LHCN-M2 (cell line): Measurements from ENCODE around the gene RIOX2. TPM values are rescaled to one million over a fixed set of nuclear protein-coding genes. Genes with fewer than 3 reads are reported as not detected.
"Not testable (repeated sequence)": the region's sequence is repeated elsewhere in the genome, so short reads cannot be mapped to it uniquely, and the experiment has no call there.

Experiments used
- DNase-seq: peaks from one replicate; pipeline ENCODE4 v3.0.0-alpha.2; 2012; ENCODE audit warnings: low read depth
- total RNA-seq: library from RNA; depleted of rRNA; stranded (reverse); fragments of >200 nt; gene quantifications from 2 replicates; pipeline ENCODE4 v1.2.3, GENCODE V29; 2014; rRNA removed

RIOX2 gene
- total RNA-seq, 1 experiment from 2014 or later, result 28.5 TPM

DNA sequence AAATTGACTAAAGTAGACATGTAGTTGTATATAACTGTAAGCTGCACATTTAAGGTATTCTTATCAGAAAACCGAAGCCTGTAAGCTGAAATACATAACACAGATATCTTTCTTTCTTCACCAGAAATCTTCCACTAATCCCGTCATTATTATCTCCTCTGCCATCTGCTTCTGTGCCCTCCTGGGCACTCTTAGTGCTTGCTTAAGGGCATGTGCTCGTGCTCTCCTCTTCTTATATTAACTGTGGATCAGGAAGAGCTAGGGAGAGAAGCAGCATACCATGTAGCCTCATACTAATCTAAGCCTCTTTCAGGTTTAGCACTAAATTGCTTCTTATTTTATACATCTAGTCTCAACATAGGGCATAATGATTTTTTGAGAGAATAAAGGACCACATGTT is 60.8 kb downstream of the RIOX2 start:
- DNase-seq, result no peak

DNA sequence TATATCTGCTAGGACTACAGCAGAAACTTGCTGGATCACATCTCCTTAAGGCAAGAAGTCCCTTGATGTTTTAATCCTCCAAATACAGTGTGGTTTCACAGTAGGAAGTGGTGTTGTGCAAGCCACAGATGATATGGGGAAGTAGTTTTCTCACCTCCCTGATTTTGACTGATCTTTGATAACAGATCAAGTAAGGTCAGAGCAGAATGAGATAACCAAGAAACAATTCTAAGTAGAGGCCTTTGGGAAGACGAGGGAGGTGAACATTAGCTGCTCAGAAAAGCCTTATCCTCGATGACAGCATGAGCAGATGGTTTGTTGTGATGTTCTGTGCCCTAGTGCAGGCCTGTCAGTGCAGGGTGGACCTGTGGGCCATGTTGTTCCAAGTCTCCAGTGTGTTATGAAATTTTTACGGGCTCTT is 61.3 kb downstream of the RIOX2 start:
- DNase-seq, result no peak

DNA sequence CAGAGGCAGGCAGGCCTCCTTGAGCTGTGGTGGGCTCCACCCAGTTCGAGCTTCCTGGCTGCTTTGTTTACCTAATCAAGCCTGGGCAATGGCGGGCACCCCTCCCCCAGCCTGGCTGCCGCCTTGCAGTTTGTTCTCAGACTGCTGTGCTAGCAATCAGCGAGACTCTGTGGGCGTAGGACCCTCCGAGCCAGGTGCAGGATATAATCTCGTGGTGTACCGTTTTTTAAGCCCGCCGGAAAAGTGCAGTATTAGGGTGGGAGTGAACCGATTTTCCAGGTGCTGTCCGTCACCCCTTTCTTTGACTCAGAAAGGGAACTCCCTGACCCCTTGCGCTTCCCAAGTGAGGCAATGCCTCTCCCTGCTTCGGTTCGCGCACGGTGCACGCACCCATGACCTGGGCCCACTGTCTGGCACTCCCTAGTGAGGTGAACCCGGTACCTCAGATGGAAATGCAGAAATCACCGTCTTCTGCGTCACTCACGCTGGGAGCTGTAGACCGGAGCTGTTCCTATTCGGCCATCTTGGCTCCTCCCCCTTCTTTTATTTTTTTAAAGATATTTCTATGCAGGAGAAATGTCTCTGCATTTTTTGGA is 61.9 kb downstream of the RIOX2 start:
- DNase-seq, result not testable (repeated sequence)

DNA sequence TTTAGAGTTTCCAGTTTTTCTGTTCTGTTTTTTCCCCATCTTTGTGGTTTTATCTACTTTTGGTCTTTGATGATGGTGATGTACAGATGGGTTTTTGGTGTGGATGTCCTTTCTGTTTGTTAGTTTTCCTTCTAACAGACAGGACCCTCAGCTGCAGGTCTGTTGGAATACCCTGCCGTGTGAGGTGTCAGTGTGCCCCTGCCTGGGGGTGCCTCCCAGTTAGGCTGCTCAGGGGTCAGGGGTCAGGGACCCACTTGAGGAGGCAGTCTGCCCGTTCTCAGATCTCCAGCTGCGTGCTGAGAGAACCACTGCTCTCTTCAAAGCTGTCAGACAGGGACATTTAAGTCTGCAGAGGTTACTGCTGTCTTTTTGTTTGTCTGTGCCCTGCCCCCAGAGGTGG is 62.4 kb downstream of the RIOX2 start:
- not testable (repeated sequence) for DNase-seq

DNA sequence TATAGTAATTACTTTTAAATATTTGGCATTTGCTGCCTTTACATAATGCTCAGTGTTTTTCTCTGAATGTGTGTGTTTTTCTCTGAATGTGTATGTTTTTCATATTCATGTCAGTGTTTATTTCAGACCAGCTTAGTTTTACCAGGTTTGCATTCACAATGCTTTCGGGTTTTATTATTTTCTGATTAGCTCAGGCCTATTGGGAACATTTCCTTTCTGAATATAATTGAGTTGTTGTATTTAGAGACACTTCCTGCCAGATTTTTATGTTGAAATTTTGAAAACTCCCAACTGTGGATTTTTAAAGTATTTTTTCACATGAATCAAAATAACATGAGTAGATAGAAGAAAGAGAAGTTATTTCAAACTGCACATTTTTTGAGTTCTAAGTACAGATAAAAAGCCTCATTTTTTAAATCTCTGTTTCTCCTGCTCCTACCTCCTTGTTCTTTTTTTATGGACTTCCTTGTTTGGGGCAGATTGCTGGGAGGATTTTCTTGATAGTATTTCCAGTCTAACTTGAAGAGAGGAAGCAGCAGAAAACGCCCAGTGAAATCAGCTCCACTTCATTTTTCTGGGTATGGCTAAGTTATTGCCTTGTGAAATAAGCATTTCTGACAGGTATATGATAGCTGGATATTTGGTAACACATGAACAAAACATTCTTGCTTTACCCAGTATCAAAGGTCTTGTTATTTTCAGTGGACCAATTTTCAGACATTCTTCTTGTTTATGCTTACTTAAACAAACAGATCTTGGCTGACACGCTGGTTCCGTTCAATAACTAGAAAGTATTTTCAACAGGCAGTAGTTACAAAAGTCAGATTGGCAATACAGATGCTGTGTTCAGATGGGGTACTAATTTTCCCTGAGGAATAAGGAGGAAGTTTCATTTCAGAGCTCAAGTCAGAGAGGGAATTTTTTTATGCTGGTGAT is 70.7 kb downstream of the RIOX2 start:
- DNase-seq, result no peak

DNA sequence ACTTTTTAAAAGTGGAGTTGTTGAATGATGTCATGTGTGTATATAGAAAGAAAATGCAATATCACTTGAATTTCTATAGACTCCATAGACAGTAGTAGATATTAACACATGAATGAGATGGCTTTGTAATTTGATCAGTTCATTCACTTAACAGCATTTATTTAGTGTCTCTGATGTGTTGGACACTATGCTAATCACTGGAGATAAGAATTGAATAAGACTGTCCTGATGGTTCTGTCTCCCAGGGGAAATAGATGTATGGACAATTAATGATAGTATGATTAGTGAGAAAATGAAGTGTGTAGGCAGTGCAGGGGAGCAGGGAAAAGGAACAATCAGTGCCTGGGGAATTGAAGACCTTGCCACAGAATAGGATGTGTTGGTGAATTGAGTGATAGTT is 72.9 kb downstream of the RIOX2 start:
- DNase-seq, result no peak

DNA sequence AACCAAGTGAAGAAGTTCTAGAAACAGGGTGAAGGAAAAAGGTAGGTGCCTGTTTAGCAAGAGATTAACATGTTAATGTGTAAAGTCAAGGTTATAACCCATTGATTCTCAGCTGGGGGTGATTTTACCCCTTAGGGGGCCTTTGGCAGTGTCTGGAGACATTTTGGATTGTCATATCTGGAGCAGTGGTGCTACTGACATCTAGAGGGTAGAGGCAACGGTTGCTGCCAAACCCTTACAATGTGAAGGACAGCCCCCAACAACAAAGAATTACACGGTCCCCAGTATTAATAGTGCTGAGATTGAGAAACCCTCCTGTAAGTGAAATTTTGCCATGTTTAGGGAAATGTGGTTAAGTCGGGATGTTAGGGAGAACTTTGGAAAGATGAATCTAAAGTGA is 75.7 kb downstream of the RIOX2 start:
- DNase-seq, result no peak

DNA sequence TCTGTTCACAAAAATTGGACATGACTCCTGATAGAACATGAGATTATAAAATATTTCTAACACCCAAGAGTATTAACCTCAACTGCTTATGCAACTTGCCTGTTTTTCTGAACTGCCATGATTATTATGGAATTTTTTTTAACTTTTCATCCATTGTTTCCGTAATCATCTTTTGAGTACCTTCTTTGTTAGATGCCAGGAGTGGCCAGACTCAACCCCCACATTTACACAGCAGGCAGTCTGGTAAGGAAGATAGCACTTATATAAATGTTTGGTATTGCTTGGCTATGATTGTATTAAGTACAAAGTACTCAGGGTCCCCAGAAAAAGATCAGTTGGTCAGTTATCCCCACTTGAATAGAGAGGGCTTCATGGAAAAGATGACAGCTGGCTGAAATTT is 76.1 kb downstream of the RIOX2 start:
- no peak for DNase-seq

DNA sequence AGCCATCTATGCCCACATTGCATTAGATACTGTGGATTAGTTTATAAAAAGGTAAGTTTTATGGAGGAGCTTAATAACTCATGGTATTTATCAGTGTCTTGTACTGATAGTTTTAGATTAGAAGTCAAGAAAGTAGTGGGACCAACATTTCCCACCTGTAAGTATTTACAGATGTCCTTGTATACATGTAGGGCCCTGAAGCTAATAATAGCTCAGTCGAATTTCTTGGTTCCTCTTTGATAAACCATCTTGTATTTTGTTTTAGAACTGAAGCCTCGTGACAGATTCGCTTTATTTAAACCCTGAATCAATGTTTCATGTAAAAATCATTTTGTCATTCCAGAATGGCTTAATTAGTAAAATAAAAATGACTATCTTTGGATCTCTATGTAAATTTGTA is 77.0 kb downstream of the RIOX2 start:
- no peak for DNase-seq

DNA sequence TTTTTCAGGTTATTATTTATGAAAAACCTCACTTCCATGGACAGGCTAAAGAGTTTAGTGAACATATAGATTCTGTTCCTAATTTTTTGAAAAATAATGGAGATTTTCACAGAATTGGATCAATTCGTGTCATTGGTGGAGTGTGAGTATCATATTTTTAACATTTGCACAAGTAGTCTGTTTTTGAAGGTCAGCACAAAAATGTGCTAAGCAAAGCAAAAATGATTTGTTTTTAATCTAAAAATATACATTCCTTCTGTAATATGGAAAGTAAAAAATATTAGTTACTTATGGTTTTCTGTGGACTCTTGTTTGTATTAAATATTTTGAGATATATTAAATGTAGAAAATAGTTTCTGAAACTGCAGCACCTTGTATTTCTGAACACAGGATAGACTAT is 79.4 kb downstream of the RIOX2 start:
- no peak for DNase-seq

Other genes starting within 250 kb of the RIOX2 start
- 10.5 and 13.5 TPM in 2 replicates for gene ARL6, start 207.7 kb downstream of the RIOX2 start, total RNA-seq
- 16.8 and 18.8 TPM in 2 replicates for gene CRYBG3, start 150.4 kb downstream of the RIOX2 start, total RNA-seq
- not detected in 2 replicates for gene GABRR3, start 62.9 kb upstream of the RIOX2 start, total RNA-seq
- not detected in 2 replicates for gene OR5AC2, start 114.7 kb upstream of the RIOX2 start, total RNA-seq
- not detected in 2 replicates for gene OR5H1, start 158.3 kb upstream of the RIOX2 start, total RNA-seq
- not detected in 2 replicates for gene OR5H14, start 175.0 kb upstream of the RIOX2 start, total RNA-seq
- gene OR5H15, start 194.3 kb upstream of the RIOX2 start, total RNA-seq, result not detected in 2 replicates